ENCODE results near the gene PDE4A.

Gene PDE4A

GRCh38 chr19:10468133-10468532 lies 47.8 kb downstream of the PDE4A start:
- no peak for DNase-seq

- DNase-seq = no peak
These were observed 51.6 kb downstream of the PDE4A start for GRCh38 chr19:10471909-10472308.

- no peak for DNase-seq
These were observed 52.9 kb downstream of the PDE4A start for GRCh38 chr19:10473192-10473591.

GRCh38 chr19:10474962-10475451 lies 54.7 kb downstream of the PDE4A start:
- no peak for DNase-seq

- no peak for DNase-seq
These were observed 58.1 kb downstream of the PDE4A start for GRCh38 chr19:10478476-10478875.

GRCh38 chr19:10478903-10479384 lies 58.6 kb downstream of the PDE4A start:
- DNase-seq = peak in 1 of 2 experiments; percentile 5

- DNase-seq = no peak
These were observed 66.2 kb downstream of the PDE4A start for GRCh38 chr19:10486551-10486950.

- DNase-seq = no peak
These were observed 71.2 kb downstream of the PDE4A start for GRCh38 chr19:10491472-10492047.

- DNase-seq = no peak
These were observed 77.0 kb downstream of the PDE4A start for GRCh38 chr19:10497371-10497770.

GRCh38 chr19:10499550-10500246 lies 79.4 kb downstream of the PDE4A start:
- no peak for DNase-seq

- DNase-seq = no peak
These were observed 79.9 kb downstream of the PDE4A start for GRCh38 chr19:10500247-10500592.

- no peak for DNase-seq
These were observed 81.7 kb downstream of the PDE4A start for GRCh38 chr19:10501971-10502523.

GRCh38 chr19:10502524-10503001 lies 82.2 kb downstream of the PDE4A start:
- peak; percentile 66 to 73 for DNase-seq

GRCh38 chr19:10503002-10503789 lies 82.9 kb downstream of the PDE4A start, which contains the start of gene KEAP1:
KEAP1 (minus strand) TSS chr19:10503356; CDS start chr19:10500033, 3,323 bp downstream.
- no peak for DNase-seq

- no peak for DNase-seq
These were observed 85.4 kb downstream of the PDE4A start for GRCh38 chr19:10505583-10506229.

- DNase-seq = no peak
These were observed 87.7 kb downstream of the PDE4A start for GRCh38 chr19:10508036-10508435.

GRCh38 chr19:10508707-10509106 lies 88.4 kb downstream of the PDE4A start:
- DNase-seq = no peak

GRCh38 chr19:10510301-10510802 lies 90.0 kb downstream of the PDE4A start:
- no peak for DNase-seq

- DNase-seq = no peak
These were observed 92.9 kb downstream of the PDE4A start for GRCh38 chr19:10513223-10513622.

- DNase-seq = no peak
These were observed 94.1 kb downstream of the PDE4A start for GRCh38 chr19:10514211-10515145.

- DNase-seq = no peak
These were observed 95.7 kb downstream of the PDE4A start for GRCh38 chr19:10516064-10516385.
